ENCODE results near the gene GRIP1.

DNA sequence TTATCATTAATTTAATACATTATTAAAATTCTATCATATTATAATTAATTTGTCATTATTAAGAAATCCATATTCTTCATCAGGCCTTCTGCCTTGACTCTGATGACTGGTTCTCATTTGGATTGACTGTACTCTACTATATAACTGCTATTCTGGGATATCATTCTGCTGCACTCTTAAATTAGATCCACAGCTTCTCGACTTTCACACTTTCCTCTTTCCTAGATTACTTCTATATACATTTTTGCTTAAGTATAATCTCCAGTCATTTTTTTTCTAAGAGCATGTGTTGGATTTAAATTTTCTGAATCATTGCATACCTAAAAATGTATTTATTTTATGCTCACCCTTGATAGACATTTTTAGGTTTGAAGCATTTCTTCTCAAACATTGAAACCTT lies 12.4 kb downstream of the GRIP1 start:
- TF ChIP-seq, protein P1, sequence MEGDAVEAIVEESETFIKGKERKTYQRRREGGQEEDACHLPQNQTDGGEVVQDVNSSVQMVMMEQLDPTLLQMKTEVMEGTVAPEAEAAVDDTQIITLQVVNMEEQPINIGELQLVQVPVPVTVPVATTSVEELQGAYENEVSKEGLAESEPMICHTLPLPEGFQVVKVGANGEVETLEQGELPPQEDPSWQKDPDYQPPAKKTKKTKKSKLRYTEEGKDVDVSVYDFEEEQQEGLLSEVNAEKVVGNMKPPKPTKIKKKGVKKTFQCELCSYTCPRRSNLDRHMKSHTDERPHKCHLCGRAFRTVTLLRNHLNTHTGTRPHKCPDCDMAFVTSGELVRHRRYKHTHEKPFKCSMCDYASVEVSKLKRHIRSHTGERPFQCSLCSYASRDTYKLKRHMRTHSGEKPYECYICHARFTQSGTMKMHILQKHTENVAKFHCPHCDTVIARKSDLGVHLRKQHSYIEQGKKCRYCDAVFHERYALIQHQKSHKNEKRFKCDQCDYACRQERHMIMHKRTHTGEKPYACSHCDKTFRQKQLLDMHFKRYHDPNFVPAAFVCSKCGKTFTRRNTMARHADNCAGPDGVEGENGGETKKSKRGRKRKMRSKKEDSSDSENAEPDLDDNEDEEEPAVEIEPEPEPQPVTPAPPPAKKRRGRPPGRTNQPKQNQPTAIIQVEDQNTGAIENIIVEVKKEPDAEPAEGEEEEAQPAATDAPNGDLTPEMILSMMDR (IDR thresholded peaks at IDR 0.05): no peak
- TF ChIP-seq POLR2A (IDR thresholded peaks at IDR 0.05) (no peak), EP300 (IDR thresholded peaks at IDR 0.05) (no peak), POLR2AphosphoS5 (IDR thresholded peaks at IDR 0.05) (no peak)
